Keratinocyte (primary cell): ENCODE data around the gene GPR158.

Experiments
- EZH2 ChIP-seq: IDR thresholded peaks from one replicate; pipeline ENCODE4 v1.6.1; 2012; ENCODE audit warnings: inconsistent platforms, mild to moderate bottlenecking, low read length, moderate library complexity
- TF ChIP-seq, protein P1 (sequence below), 3 experiments: IDR thresholded peaks in 1 of 3; conservative IDR thresholded peaks in 1 of 3; optimal IDR thresholded peaks in 1 of 3; 2 replicates in 2 of 3; 3 replicates in 1 of 3; pipeline versions ENCODE3 to v1.5.1; 2011; ENCODE audit warnings: low read length in 3 of 3, mild to moderate bottlenecking in 3 of 3, moderate library complexity in 2 of 3, control low read depth in 1 of 3, inconsistent platforms in 1 of 3; ENCODE audit not compliant: insufficient read depth in 2 of 3; ENCODE audit errors: extremely low read depth in 1 of 3

DNA sequence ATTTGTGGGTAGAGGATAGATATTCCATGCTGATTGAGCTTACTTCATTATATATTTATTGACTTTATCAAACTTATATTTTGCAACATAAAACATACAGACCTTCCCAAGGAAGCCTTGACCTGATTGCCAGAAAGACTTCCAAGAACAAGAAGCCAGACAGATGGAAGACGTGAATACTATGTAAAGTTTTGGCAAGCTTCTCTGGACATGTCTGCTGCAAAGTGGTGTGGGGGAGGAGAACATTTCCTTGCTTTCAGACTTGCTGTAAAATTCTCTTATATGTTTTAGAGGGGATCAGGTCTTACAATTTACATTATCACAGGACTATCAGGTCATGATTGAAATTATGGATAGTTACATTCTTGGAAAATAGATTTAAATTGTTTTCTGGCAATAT, 23.4 kb downstream of the GPR158 start:
- TF ChIP-seq, protein P1, sequence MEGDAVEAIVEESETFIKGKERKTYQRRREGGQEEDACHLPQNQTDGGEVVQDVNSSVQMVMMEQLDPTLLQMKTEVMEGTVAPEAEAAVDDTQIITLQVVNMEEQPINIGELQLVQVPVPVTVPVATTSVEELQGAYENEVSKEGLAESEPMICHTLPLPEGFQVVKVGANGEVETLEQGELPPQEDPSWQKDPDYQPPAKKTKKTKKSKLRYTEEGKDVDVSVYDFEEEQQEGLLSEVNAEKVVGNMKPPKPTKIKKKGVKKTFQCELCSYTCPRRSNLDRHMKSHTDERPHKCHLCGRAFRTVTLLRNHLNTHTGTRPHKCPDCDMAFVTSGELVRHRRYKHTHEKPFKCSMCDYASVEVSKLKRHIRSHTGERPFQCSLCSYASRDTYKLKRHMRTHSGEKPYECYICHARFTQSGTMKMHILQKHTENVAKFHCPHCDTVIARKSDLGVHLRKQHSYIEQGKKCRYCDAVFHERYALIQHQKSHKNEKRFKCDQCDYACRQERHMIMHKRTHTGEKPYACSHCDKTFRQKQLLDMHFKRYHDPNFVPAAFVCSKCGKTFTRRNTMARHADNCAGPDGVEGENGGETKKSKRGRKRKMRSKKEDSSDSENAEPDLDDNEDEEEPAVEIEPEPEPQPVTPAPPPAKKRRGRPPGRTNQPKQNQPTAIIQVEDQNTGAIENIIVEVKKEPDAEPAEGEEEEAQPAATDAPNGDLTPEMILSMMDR (optimal IDR thresholded peaks at IDR 0.05 in 1 of 3, IDR thresholded peaks at IDR 0.05 in 1 of 3, conservative IDR thresholded peaks at IDR 0.05 in 1 of 3; ENCODE audit: extremely low read depth in 1 of 3, insufficient read depth in 2 of 3, low read length in 3 of 3), result no peak
- no peak for TF ChIP-seq EZH2
